HUES64 (cell line): Measurements from ENCODE around the gene KDM7A.
"Not testable (repeated sequence)": the region's sequence is repeated elsewhere in the genome, so short reads cannot be mapped to it uniquely, and the experiment has no call there.

Experiments used
- H3K27ac ChIP-seq: 2 replicates; pipeline ENCODE4 v1.7.0; 2013; ENCODE audit warnings: low read depth, low read length, inconsistent platforms
- H3K27me3 ChIP-seq: 2 replicates; pipeline ENCODE4 v1.6.1; 2013; ENCODE audit warnings: mild to moderate bottlenecking, low read length; ENCODE audit not compliant: insufficient read depth
- H3K36me3 ChIP-seq: 2 replicates; pipeline ENCODE4 v1.6.1; 2013; ENCODE audit warnings: mild to moderate bottlenecking, low read length; ENCODE audit not compliant: insufficient read depth
- H3K4me1 ChIP-seq: 2 replicates; pipeline ENCODE4 v1.6.1; 2013; ENCODE audit warnings: mild to moderate bottlenecking, low read length, moderate library complexity; ENCODE audit not compliant: insufficient read depth
- H3K4me3 ChIP-seq: 2 replicates; pipeline ENCODE4 v1.5.1; 2013; ENCODE audit warnings: mild to moderate bottlenecking, low read length, moderate library complexity
- H3K9ac ChIP-seq: 2 replicates; pipeline ENCODE4 v1.6.1; 2013; ENCODE audit warnings: mild to moderate bottlenecking, low read depth, low read length
- H3K9me3 ChIP-seq: 2 replicates; pipeline ENCODE4 v1.6.1; 2013; ENCODE audit warnings: low read depth, low read length; ENCODE audit not compliant: insufficient read depth
- WGBS: fragments of 150-250, 120-280 bp; methylation state at CpG from one replicate; pipeline ENCODE4 v1.1.7; 2013; ENCODE audit warnings: missing lambda C conversion rate; 5-methylcytosine and 5-hydroxymethylcytosine counted together

KDM7A gene

DNA sequence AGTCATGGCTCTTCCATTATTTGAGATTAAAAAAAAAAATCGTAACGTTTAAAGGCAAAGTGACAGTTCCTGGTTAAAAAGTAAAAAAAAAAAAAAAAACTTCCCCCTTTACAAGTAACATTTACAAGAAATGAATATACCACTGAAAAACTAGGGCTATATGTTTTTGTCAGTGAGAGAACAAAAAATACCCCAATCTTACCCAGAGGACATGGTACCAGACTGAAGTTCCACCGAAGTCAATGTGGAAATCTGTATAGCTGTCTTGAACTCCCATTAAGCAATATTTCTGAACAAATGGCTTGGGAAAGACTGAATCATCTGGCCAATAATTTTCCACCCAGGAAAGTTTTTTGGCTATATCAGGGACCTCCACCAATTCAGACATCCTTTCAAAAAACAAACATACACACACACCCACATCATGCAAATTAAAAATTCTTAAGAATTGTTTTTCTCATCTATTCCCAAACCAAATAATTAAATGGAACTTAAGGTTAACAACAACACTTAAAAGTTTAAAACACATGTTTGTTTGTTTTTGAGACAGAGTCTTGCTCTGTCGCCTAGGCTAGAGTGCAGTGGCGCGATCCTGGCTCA, 50.2 kb downstream of the KDM7A start:
- H3K27ac ChIP-seq, result no peak overlapping the region
- H3K27me3 ChIP-seq, result no peaks in the 10 kb centered on the region
- H3K4me3 ChIP-seq, result no peak overlapping the region
- no peak overlapping the region for H3K9ac ChIP-seq
- no peaks in the 10 kb centered on the region for H3K4me1 ChIP-seq
- peaks cover 41% of the 10 kb centered on the region for H3K36me3 ChIP-seq
- no peaks in the 10 kb centered on the region for H3K9me3 ChIP-seq
- WGBS, result 93% methylated on average over 4 of the region's 6 CpGs

DNA sequence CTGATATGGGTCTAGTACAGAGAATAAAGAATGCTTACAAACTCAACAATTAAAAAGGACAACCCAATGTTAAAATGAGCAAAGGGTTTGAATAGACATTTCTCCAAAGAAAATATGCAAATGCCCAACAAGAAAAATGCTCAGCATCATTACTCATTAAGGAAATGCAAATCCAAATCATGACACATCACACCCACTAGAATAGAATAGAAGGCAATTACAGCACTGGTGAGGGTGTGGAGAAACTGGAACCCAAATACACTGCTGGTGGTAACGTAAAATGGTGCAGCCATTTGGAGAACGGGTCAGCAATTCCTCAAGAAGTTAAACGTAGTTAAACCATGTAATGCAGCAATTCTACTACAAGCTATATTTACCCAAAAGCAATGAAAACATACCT, 53.8 kb downstream of the KDM7A start:
- Histone ChIP-seq H3K9ac (no peak overlapping the region), H3K9me3 (no peaks in the 10 kb centered on the region), H3K36me3 (peaks cover 29% of the 10 kb centered on the region), H3K4me1 (no peaks in the 10 kb centered on the region), H3K27ac (no peak overlapping the region), H3K27me3 (no peaks in the 10 kb centered on the region), H3K4me3 (no peak overlapping the region)
- WGBS, result 96% methylated on average over 3 of the region's 3 CpGs

DNA sequence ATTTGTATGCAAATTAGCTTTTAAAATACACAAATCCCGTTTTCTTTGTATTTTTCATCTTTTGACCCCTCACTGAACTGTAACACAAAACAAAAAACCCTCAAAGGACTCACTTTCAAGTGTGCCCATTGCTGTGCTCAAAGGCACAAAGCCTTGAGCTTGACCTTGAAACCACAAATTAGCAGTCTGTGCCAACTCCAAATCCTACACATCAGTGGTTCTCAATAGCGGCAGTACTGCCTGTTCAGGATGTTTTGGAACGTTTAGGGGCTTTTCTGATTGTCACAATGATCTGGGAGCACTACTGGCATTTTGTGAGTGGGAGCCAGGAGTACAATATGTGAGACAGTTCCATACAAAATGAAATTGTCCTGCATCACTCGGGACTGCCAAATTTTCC, 55.5 kb downstream of the KDM7A start:
- Histone ChIP-seq H3K27ac (no peak overlapping the region), H3K36me3 (peaks cover 31% of the 10 kb centered on the region), H3K27me3 (no peaks in the 10 kb centered on the region), H3K9ac (no peak overlapping the region), H3K9me3 (no peaks in the 10 kb centered on the region), H3K4me3 (no peak overlapping the region), H3K4me1 (no peaks in the 10 kb centered on the region)
- 88% methylated on average over 4 of the region's 4 CpGs for WGBS

DNA sequence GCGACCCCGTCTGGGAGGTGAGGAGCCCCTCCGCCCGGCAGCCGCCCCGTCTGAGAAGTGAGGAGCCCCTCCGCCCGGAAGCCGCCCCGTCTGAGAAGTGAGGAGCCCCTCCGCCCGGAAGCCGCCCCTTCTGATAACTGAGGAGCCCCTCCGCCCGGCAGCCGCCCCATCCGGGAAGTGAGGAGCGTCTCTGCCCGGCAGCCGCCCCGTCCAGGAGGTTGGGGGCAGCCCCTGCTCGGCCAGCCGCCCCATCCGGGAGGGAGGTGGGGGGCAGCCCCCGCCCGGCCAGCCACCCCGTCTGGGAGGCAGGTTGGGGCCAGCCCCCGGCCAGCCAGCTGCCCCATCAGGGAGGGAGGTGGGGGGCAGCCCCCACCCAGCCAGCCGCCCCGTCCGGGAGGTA, 62.0 kb downstream of the KDM7A start:
- H3K4me1 ChIP-seq, H3K4me3 ChIP-seq, H3K27ac ChIP-seq, H3K9ac ChIP-seq, H3K27me3 ChIP-seq: not testable (repeated sequence)
- Histone ChIP-seq H3K36me3 (peaks cover 59% of the 10 kb centered on the region), H3K9me3 (peaks cover 21% of the 10 kb centered on the region)
- WGBS, result 97% methylated on average over 31 of the region's 31 CpGs

DNA sequence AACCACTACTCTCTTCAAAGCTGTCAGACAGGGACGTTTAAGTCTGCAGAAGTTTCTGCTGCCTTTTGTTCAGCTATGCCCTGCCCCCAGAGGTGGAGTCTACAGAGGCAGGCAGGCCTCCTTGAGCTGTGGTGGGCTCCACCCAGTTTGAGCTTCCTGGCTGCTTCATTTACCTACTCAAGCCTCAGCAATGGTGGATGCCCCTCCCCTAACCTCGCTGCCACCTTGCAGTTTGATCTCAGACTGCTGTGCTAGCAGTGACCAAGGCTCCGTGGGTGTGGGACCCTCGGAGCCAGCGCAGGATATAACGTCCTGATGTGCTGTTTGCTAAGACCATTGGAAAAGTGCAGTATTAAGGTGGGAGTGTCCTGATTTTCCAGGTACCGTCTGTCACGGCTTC, 68.0 kb downstream of the KDM7A start:
- H3K4me3 ChIP-seq, H3K27me3 ChIP-seq, H3K9ac ChIP-seq, H3K4me1 ChIP-seq, H3K27ac ChIP-seq: not testable (repeated sequence)
- Histone ChIP-seq H3K9me3 (peaks cover 22% of the 10 kb centered on the region), H3K36me3 (peaks cover 46% of the 10 kb centered on the region)
- 96% methylated on average over 7 of the region's 8 CpGs for WGBS

DNA sequence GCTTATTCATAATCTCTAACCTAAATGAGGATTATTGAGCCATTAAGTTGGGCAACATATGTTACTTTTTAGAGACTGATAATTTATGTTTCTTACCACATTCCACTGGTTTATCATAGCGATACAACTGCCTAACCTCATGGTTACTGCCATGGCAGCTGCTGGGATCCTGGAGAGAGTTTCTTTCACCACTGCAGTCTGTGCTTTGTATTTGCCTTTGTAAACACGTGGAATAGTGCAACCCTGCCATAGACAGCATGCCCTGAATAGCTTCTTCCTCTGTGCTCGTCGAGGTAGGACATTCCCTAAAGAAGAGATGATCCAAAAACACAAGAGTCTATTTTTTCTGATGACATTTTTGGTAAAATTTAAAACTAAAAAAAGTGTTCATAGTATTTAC, 80.3 kb downstream of the KDM7A start:
- 94% methylated on average over 4 of the region's 4 CpGs for WGBS
- Histone ChIP-seq H3K27ac (no peak overlapping the region), H3K36me3 (peaks cover 92% of the 10 kb centered on the region)

DNA sequence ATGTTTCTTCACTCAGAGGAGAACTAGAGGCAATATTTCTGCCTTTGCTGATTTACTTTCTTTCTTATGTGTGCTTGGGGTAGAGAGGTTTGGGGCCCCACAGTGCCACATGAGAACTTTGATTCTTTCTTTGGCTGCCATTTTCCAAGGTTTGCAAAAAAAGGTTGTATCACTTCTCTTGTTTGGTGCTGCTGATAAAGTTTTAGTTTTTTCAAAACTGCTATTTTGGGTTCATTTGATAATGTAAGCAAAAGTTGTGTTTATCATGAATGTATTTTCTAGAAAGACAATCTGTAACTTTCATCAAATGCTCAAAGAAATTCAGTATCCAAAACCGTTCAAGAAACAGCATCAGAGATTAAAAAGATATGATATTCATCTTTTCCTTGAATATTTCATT, 83.4 kb downstream of the KDM7A start:
- H3K4me1 ChIP-seq, result no peaks in the 10 kb centered on the region
- no peak overlapping the region for H3K9ac ChIP-seq
- H3K27ac ChIP-seq, result no peak overlapping the region
- no peaks in the 10 kb centered on the region for H3K27me3 ChIP-seq
- WGBS, result 92% methylated on average over 1 of the region's 1 CpG
- H3K9me3 ChIP-seq, result no peaks in the 10 kb centered on the region
- H3K4me3 ChIP-seq, result no peak overlapping the region
- H3K36me3 ChIP-seq, result peaks cover 85% of the 10 kb centered on the region

More for the DNA sequence above, 80.3 kb downstream of the KDM7A start:
- Histone ChIP-seq H3K9me3 (no peaks in the 10 kb centered on the region), H3K27me3 (no peaks in the 10 kb centered on the region), H3K9ac (no peak overlapping the region), H3K4me3 (no peak overlapping the region), H3K4me1 (no peaks in the 10 kb centered on the region)

DNA sequence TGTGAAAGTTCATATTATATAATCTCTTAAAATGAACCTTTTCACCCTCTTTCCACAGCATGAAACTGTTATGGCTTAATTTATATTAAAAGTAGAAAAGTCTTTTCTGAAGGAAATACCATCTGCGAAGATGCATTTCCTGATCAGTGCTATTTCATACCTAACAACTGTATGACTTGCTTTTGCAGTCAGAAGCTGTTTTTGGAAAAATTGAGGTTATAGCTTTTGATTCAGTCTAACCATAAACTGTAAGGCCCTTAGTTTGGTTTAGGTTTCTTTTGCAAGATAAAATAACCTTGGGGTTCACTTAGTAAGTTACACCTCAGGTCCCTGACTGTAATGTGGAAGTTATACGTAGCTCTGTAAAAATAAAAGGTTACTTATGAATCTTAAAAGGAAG, 91.3 kb downstream of the KDM7A start:
- H3K9me3 ChIP-seq, result no peaks in the 10 kb centered on the region
- H3K4me3 ChIP-seq, result no peak overlapping the region
- peaks cover 13% of the 10 kb centered on the region for H3K36me3 ChIP-seq
- no peak overlapping the region for H3K9ac ChIP-seq
- H3K27me3 ChIP-seq, result no peaks in the 10 kb centered on the region
- H3K27ac ChIP-seq, result no peak overlapping the region
- WGBS, result 100% methylated on average over 1 of the region's 2 CpGs
- peaks cover 9% of the 10 kb centered on the region; the same call in 1 of the 2 replicates for H3K4me1 ChIP-seq

DNA sequence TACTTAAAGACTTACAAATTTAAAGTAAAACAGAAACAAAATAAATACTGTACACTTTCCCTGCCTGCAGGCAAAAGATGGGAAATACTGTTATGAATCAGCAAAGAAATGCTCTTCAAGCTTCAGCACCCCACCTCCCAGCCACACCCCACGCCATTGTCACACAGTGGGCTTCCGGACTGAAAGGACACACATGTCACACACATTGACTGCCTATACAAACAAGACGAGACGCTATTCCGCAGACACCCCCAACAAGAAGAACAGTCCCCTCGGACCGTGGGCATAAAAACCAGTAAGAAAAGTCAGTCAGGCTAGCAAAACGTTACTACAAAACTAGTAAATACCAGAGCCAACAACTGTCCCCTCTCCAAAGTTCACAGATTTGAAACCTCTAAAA, 91.8 kb downstream of the KDM7A start:
- Histone ChIP-seq H3K9me3 (no peaks in the 10 kb centered on the region), H3K4me1 (peaks cover 9% of the 10 kb centered on the region; the same call in 1 of the 2 replicates), H3K4me3 (no peak overlapping the region), H3K9ac (no peak overlapping the region), H3K27me3 (no peaks in the 10 kb centered on the region), H3K36me3 (peaks cover 8% of the 10 kb centered on the region; the same call in 1 of the 2 replicates), H3K27ac (no peak overlapping the region)
- 95% methylated on average over 8 of the region's 8 CpGs for WGBS

DNA sequence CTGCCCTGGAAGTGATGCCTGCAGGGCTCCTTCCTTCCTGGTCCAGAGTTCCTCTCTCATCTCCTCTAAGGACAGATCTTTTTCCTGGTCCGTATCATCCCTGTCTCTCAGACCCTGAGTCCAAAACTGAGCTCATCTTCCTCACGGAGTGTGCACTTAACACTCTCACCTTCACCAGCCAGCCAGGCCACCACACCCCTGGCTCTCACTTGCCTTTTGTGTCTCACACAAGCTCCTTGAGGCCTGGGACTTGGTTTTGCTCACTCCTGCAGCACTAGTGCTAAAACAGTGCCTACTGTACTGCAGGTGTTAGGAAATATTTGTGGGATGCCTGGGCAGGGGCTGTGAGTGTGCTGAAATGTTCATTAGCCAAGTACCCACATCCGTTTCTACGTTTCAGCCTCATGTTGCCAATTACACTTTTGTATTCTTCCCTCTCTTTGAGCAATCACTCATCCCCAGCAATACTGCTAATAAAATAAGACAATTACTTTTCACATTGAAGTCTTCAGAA, 92.6 kb downstream of the KDM7A start:
- peaks cover 9% of the 10 kb centered on the region; the same call in 1 of the 2 replicates for H3K4me1 ChIP-seq
- H3K4me3 ChIP-seq, result no peak overlapping the region
- no peaks in the 10 kb centered on the region for H3K9me3 ChIP-seq
- 95% methylated on average over 4 of the region's 4 CpGs for WGBS
- H3K27ac ChIP-seq, result no peak overlapping the region
- H3K27me3 ChIP-seq, result no peaks in the 10 kb centered on the region
- H3K9ac ChIP-seq, result no peak overlapping the region
- H3K36me3 ChIP-seq, result 0 out of 2 replicates have a peak, but pooled peaks cover 4% of the 10 kb centered on the region

DNA sequence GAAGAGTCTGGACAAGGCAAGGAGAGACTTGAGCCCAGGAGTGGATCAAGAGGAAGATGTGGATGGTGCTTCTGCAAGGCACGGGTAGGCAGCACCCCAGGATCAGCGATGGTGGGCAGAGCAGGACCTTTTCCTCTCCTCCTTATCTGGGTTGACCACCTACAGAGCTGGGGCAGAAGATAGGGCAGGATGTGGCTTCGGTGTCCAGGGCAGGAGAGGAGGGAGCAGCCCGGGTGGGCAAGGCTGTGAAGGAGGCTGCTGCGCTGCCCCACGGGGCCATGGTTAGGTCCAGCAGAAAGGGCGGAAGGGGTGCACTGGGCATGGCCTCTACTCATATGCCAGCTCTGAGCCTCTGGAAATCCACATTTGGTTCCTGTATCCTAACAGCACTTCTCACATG, 94.0 kb downstream of the KDM7A start:
- no peak overlapping the region for H3K27ac ChIP-seq
- no peaks in the 10 kb centered on the region for H3K36me3 ChIP-seq
- H3K9me3 ChIP-seq, result no peaks in the 10 kb centered on the region
- no peaks in the 10 kb centered on the region for H3K27me3 ChIP-seq
- H3K9ac ChIP-seq, result no peak overlapping the region
- H3K4me1 ChIP-seq, result peaks cover 9% of the 10 kb centered on the region; the same call in 1 of the 2 replicates
- no peak overlapping the region for H3K4me3 ChIP-seq
- WGBS, result 94% methylated on average over 7 of the region's 7 CpGs
